Activated T-cell treated with anti-CD3 and anti-CD28 coated beads for 48 hours (primary cell): ENCODE measurements around the gene TOP2A.
A peak's percentile ranks its signal among the peaks of the same experiment; 100 is the strongest.
"Not testable (repeated sequence)": the region's sequence is repeated elsewhere in the genome, so short reads cannot be mapped to it uniquely, and the experiment has no call there.

Experiments used
- DNase-seq: peaks from one replicate; pipeline ENCODE4 v3.0.0-alpha.2; 2020; ENCODE audit warnings: low read depth

The TOP2A gene

DNA sequence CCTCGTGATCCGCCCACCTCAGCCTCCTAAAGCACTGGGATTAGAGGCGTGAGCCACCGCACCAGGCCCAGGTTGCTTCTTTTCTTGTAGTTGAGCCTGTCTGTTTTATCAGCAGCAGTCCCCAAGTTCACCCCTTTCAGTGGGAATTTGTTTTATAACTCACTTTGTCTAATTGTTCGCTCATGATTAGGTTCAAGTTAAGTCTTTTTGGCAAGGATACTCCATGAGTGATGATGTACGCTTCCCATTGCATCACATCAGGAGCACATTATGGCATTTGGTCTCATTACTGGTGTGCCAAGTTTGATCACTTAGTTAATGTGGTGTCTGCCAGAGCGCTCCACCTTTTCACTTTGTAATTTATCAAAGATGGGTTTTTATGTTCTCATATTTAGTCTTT lies 38.7 kb downstream of the TOP2A start:
- DNase-seq, result no peak

- DNase-seq, result no peak
These were observed 39.9 kb downstream of the TOP2A start for GRCh38 chr17:40377832-40378231.

DNA sequence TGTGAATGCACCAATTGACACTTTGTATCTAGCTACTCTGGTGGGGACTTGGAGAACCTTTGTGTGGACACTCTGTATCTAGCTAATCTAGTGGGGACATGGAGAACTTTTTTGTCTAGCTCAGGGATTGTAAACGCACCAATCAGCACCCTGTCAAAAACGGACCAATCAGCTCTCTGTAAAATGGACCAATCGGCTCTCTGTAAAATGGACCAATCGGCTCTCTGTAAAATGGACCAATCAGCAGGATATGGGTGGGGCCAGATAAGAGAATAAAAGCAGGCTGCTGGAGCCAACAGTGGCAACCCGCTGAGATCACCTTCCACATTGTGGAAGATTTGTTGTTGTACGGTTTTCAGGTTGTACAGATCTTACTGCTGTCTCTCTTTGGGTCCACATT lies 41.2 kb downstream of the TOP2A start:
- DNase-seq, result not testable (repeated sequence)

- not testable (repeated sequence) for DNase-seq
These were observed 41.9 kb downstream of the TOP2A start for GRCh38 chr17:40375786-40376185.

DNA sequence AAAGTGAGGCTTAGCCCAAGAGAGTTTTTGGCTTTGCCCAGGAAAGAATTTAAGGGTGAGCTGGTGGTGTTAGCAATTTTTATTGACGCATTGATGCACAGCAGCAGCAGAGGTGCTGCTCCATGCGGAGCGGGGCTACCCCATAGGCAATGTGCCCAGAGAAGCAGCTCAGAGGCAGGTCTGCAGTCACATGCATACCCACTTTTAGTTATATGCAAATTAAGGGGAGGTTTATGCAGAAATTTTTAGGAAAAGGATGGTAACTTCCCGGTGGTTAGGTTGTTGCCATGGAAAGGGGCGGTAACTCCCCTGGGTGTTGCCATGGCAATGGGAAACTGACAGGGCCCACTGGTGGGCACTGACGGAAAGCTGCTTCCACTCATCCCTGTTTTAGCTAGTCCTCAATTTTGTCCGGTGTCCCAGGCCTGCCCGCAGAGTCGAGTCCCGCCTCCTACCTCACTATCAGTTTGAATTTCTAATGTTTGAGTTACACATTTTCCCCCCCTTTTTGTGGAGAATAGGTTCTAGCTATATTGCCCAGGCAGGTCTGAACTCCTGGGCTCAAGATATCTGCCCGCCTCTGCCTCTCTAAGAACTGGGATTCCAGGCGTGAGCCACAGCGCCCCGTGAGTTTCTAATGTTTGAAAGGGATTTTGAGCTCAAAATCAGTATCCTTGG lies 42.7 kb downstream of the TOP2A start:
- DNase-seq, result no peak

- no peak for DNase-seq
These were observed 43.7 kb downstream of the TOP2A start for GRCh38 chr17:40373999-40374398.

GRCh38 chr17:40373324-40373723 lies 44.4 kb downstream of the TOP2A start:
- DNase-seq, result no peak

DNA sequence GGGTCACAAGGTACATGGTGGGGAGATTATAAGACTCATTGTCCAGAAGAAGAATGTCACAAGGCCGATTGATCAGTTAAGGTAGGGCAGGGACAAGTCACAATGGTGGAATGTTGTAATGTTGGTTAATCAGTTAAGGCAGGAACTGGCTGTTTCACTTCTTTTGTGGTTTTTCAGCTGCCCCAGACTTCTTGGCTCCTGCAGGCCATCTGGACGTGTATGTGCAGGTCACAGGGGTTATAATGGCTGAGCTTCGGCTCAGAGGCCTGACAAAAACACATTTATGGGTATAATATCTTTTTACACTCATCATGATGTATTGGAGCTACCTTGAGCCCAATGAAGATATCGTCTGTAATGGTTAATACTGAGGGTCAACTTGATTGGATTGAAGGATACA lies 45.1 kb downstream of the TOP2A start:
- not testable (repeated sequence) for DNase-seq

DNA sequence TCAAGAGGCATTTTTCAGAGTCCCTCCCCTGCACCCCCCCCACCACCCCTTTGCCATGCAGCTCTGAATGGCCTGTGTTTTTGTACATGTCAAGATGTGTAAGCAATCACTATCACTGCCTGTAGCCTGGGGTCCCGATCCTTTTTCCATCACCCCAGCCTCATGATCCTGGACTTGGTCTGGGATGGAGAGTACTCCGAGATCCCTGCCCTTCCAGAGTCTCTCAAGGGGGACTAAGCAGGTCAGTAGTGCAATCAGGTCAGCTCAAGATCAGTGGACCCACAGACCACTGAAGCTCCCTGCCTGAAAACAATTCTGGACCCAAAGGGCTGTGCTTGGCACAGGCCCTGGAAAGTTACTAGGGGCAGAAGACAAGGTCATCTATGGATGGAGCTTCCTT lies 45.7 kb downstream of the TOP2A start:
- no peak for DNase-seq

DNA sequence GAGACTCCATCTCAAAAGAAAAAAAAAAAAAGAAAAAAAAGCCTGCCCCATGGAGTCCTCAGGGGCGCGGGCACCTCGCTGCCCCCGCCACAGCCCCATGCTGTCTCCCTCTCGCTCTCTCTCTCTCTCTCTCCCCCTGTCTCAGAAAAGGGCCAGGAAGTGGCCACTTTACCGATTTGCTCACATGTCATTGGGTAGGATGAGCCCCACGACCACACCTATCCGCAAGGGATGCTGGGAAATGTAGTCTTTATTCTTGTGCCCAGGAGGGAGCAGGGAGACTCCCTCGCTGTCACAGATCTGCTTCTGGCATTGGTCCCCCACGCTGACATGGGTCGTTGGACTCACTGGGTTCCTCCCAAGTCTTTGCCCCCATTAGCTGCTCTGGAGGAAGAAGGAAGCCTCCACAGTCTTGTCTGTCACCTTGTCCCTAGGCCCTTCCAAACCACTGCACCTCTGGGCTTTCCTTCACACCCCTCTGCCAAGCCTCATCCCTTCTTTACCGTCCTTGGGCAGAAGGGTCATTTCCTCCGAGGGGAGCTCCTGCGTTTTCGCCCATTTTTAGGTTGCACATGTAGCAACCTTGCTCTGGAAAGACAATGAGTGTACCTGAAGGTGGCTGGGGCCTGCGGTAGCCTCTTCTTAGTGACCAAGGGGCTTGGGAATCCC lies 46.3 kb downstream of the TOP2A start:
- no peak for DNase-seq

DNA sequence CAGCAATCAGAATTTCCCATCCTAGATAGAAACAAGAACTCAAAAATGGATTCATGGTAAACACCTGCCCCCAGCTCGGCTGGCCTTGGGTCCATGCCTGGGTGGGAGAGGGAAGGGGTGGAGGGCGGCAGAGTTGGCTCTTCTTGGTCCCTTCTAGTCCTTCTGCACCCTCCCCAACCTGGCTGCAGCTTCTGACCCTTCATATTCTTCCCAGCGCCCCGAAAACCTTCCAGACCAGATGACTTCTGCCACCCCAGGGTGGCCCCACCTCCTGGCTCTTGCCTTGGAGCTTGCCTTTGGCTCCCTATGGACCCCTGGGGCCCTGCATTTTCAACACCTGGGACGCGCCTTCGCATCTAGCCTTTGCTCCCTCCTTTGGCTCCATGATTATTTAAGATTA lies 47.8 kb downstream of the TOP2A start:
- no peak for DNase-seq

GRCh38 chr17:40367728-40368127 lies 50.0 kb downstream of the TOP2A start:
- DNase-seq, result not testable (repeated sequence)

GRCh38 chr17:40366861-40367518 lies 50.7 kb downstream of the TOP2A start:
- DNase-seq, result no peak

GRCh38 chr17:40366076-40366860 lies 51.4 kb downstream of the TOP2A start:
- no peak for DNase-seq

GRCh38 chr17:40364906-40365305 lies 52.8 kb downstream of the TOP2A start:
- DNase-seq, result no peak

GRCh38 chr17:40364121-40364861 lies 53.4 kb downstream of the TOP2A start, which contains the start of gene GJD3:
Gene GJD3 (minus strand): TSS chr17:40364737. CDS start chr17:40363815, 922 bp downstream.
- no peak for DNase-seq

DNA sequence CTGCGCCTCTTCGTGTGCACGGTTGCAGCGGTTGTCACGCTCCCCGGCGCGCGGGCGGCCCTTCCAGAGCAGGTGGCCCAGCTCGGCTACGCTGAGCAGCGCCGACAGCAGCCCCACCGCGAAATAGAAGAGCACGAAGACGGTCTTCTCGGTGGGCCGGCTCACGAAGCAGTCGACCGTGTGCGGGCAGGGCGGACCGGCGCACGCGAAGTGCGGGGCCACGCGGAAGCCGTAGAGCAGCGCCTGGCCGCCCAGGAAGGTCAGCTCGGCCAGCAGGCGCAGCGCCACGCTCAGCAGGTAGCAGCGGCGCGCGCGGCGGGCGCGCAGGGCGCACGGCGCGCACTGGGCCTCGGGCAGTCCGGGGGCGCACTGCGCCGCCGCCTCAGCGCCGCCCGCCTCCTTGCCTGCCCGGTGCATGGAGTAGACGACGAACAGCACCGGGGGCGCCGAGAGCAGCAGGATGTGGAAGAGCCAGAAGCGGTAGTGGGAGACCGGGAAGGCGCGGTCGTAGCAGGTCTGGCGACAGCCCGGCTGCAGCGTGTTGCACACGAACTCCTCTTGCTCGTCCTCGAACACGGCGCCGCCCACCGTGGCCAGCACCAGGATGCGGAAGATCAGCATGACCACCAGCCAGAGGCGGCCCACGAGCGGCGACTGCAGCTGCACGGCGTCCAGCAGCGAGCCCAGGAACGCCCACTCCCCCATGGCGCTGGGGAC lies 54.4 kb downstream of the TOP2A start:
- DNase-seq, result no peak

GRCh38 chr17:40362696-40363110 lies 55.0 kb downstream of the TOP2A start:
- DNase-seq, result peak; percentile 87

GRCh38 chr17:40361925-40362695 lies 55.6 kb downstream of the TOP2A start:
- DNase-seq, result no peak
